Activated CD4-positive, alpha-beta T cell treated with anti-CD3 and anti-CD28 coated beads, Interleukin-2, amount 10 ng/mL, durations not matched to agents 7 days and 5 days (primary cell): ENCODE measurements around the gene R3HDM1. TPM values are rescaled to one million over a fixed set of nuclear protein-coding genes. Genes with fewer than 3 reads are reported as not detected.

ENCODE experiments used
- microRNA-seq: library from miRNA; unstranded; fragments of <30 nt; microRNA quantifications from one replicate; pipeline ENCODE4 v1.2.0, GENCODE V29; 2021; ENCODE audit warnings: borderline microRNAs expressed, borderline replicate concordance
- total RNA-seq, 2 experiments: library from RNA; stranded (reverse); gene quantifications; one replicate each; pipeline ENCODE4 v1.2.3, GENCODE V29; 2021

The R3HDM1 gene
- total RNA-seq, 2 experiments from 2014 or later: 52.3 to 52.5 TPM

Small RNA genes lying within 50 kb of the gene (microRNA-seq; reads per million reads assigned to microRNA genes)
- gene MIR128-1: 50.2 reads per million, percentile 62 among the genes with 10 or more reads in this experiment

Other genes starting within 250 kb of the R3HDM1 start
- gene ZRANB3, start 266 bp upstream of the R3HDM1 start, total RNA-seq: 1 to 10 TPM; 6.5 to 7.4 TPM
- gene UBXN4, start 210.4 kb downstream of the R3HDM1 start, total RNA-seq: 100 to 1,000 TPM in 1 of 2 experiments, 10 to 100 TPM in 1; 98.1 to 116 TPM